Activated naive CD4-positive, alpha-beta T cell treated with anti-CD3 and anti-CD28 coated beads, Interleukin-2, amount 10 ng/mL, durations not matched to agents 7 days and 5 days (primary cell): ENCODE measurements around the gene CRLF2.
"Not testable (repeated sequence)": the region's sequence is repeated elsewhere in the genome, so short reads cannot be mapped to it uniquely, and the experiment has no call there.

Experiments used
- CTCF ChIA-PET: fragments of 350-600 bp; sonication (Branson Sonifier 250); formaldehyde crosslinking; loops from one replicate; lab custom pipeline; 2021; ENCODE audit warnings: antibody characterized with exemption; lab: Charles Lee
- DNase-seq: peaks from one replicate; pipeline ENCODE4 v3.0.0-alpha.2; 2020
- H3K27ac Mint-ChIP-seq: one replicate; pipeline ENCODE4 v1.8.0; 2021; ENCODE audit warnings: mild to moderate bottlenecking, moderate library complexity, mixed read lengths
- H3K27me3 Mint-ChIP-seq: one replicate; pipeline ENCODE4 v1.8.0; 2021; ENCODE audit warnings: mild to moderate bottlenecking, mixed read lengths
- H3K36me3 Mint-ChIP-seq: one replicate; pipeline ENCODE4 v1.8.0; 2021; ENCODE audit warnings: mixed read lengths
- H3K4me1 Mint-ChIP-seq: one replicate; pipeline ENCODE4 v1.8.0; 2021; ENCODE audit warnings: mixed read lengths
- H3K4me3 Mint-ChIP-seq: one replicate; pipeline ENCODE4 v1.8.0; 2021; ENCODE audit warnings: mild to moderate bottlenecking, moderate library complexity, mixed read lengths
- H3K9me3 Mint-ChIP-seq: one replicate; pipeline ENCODE4 v1.8.0; 2021; ENCODE audit warnings: mixed read lengths

Gene CRLF2

DNA sequence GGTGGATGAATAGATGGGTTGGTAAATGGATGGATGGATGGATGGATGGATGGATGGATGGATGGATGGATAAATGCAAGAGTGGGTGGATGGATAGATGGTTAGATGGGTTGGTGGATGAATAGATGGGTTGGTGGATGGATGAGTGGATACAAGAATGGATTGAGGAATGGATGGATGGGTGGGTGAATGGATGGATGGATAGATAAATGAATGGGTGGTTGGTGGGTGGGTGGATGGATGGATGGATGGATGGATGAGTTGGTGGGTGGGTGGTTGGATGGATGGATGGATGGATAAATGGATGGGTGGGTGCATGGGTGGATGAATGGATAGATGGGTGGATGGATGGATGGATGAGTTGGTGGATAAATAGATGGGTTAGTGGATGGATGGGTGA is 13.8 kb upstream of the CRLF2 start:
- peaks cover 1% of the 10 kb centered on the region for H3K36me3 Mint-ChIP-seq
- H3K4me1 Mint-ChIP-seq: peaks cover 6% of the 10 kb centered on the region
- peaks cover 28% of the 10 kb centered on the region for H3K9me3 Mint-ChIP-seq
- DNase-seq: no peak
- H3K27ac Mint-ChIP-seq: no peak overlapping the region
- H3K4me3 Mint-ChIP-seq: no peak overlapping the region
- peaks cover 19% of the 10 kb centered on the region for H3K27me3 Mint-ChIP-seq
- CTCF ChIA-PET: no interaction called here

DNA sequence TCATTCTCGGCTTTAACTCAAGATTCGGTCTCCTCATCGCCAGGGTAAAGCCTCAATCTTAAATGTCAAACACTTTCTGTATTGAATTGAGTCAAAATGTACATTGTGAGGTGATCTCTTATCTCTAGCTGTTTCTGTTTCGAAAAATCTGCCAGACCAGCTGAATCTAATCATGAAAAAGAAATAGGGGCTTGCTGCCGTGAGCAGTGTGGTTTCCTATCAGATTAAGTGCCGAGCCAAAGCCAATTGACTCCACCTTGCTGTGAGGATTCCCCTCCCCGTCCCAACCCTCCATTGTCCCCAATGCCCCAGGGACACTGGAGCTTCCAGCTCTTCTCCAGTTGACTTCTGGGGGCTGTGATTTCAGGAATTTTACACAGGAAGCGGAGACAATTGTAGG is 12.5 kb upstream of the CRLF2 start:
- CTCF ChIA-PET: no interaction called here
- peak; percentile 45 for DNase-seq
- Mint-ChIP-seq H3K36me3 (peaks cover 1% of the 10 kb centered on the region), H3K27ac (no peak overlapping the region), H3K4me3 (no peak overlapping the region), H3K4me1 (peaks cover 6% of the 10 kb centered on the region), H3K27me3 (peaks cover 18% of the 10 kb centered on the region), H3K9me3 (peaks cover 28% of the 10 kb centered on the region)

DNA sequence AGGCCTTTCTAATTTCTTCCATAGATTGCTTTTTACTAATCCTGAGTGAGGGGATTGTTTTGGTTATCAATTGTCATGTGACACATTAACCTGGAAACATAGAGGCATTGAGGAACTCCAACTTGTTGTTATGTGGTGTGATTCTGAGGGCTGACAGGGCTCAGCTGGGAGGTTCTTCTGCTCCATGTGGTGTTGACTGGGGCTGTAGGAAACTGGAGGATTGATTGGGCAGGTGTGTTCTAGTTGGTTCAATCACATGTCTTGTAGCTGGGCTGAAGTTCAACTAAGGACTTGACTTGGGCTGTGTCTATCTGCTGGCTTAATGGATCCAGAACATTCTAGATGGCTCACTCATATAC is 10.8 kb upstream of the CRLF2 start:
- no peak overlapping the region for H3K27ac Mint-ChIP-seq
- no peak for DNase-seq
- H3K36me3 Mint-ChIP-seq: peaks cover 1% of the 10 kb centered on the region
- CTCF ChIA-PET: no interaction called here
- peaks cover 11% of the 10 kb centered on the region for H3K27me3 Mint-ChIP-seq
- peaks cover 6% of the 10 kb centered on the region for H3K4me1 Mint-ChIP-seq
- peaks cover 28% of the 10 kb centered on the region for H3K9me3 Mint-ChIP-seq
- no peak overlapping the region for H3K4me3 Mint-ChIP-seq

DNA sequence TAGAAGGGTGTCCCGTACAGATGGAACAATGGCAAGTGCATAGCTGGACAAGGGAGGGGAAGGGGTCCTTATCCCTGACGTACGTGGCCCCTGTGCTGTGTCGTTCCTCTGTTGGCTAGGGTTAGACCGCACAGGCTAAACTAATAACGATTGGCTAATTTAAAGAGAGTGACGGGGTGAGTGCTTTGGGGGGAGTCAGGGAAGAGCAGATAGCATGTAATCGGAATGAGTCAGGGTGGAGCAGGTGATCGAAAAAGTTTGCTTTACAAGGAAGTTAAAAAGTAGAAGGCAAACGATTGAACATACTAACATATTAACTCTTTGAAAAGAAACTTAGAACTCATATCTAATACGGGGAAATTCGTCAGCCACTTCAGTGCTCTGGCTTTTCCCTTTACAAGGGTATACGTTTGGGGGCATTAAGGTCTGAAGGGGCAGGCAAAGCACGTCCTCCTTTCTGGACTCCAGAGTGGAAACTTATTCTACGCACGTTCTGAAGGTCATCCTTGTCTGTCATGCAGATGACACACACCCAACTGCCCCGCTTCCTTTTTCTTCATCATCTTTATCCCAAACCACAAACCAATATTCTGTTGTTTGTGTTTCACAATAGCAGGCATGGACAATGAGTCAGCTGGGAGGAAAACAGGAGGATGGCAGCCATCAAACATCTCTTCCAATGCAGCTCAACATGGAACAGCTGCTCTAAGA is 10.2 kb upstream of the CRLF2 start:
- no peak for DNase-seq
- Mint-ChIP-seq H3K9me3 (peaks cover 27% of the 10 kb centered on the region), H3K36me3 (peaks cover 1% of the 10 kb centered on the region), H3K27me3 (peaks cover 11% of the 10 kb centered on the region), H3K4me1 (peaks cover 6% of the 10 kb centered on the region), H3K4me3 (no peak overlapping the region), H3K27ac (no peak overlapping the region)
- CTCF ChIA-PET: no interaction called here

DNA sequence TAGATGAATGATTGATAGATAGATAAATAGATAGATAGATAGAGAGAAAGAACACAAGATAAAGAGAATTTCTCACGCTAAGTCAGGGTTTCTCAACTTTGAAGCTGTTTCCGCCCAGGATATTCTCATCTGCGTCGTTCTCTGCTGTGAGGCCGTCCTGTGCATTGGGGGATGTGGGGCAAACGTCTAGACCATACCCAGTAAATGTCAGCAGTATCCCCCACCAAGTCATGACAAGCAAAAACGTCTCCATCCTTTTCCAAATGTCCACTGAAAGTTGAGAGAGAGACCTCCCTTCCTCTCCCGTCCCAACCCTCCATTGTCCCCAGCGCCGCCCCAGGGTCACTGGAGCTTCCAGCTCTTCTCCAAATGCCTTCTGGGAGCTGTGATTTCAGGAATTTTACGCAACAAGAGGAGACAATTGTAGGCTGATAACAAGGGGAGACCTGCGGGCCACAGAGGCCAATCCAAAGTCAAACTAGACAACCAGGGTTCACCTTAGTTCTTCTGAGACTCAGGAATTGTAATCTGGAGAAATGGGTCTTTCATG is 8.9 kb upstream of the CRLF2 start:
- no peak for DNase-seq
- peaks cover 15% of the 10 kb centered on the region for H3K9me3 Mint-ChIP-seq
- H3K4me3 Mint-ChIP-seq: no peak overlapping the region
- H3K27me3 Mint-ChIP-seq: peaks cover 3% of the 10 kb centered on the region
- peaks cover 6% of the 10 kb centered on the region for H3K4me1 Mint-ChIP-seq
- H3K36me3 Mint-ChIP-seq: peaks cover 1% of the 10 kb centered on the region
- CTCF ChIA-PET: no interaction called here
- H3K27ac Mint-ChIP-seq: no peak overlapping the region

DNA sequence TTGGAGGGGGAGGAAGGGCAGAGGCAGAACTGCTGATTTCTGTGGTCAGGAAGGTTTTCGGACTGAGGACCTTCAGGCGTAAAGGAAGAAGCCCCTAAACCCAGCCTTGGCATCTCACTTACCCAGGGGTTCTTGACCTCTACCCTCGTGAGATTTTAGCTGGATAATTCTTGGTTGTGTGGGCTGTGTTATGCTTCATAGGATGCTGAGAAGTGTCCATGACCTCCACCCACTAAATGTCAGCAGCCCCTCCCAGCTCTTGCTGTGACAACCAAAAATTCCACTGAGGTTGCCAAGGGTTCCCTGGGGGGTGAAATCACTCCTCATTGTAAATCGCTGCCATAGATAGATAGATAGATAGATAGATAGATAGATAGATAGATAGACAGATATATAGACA is 5.8 kb upstream of the CRLF2 start:
- CTCF ChIA-PET: no interaction called here
- peaks cover 11% of the 10 kb centered on the region for H3K4me1 Mint-ChIP-seq
- DNase-seq: no peak
- H3K4me3 Mint-ChIP-seq: no peak overlapping the region
- peaks cover 17% of the 10 kb centered on the region for H3K27me3 Mint-ChIP-seq
- no peak overlapping the region for H3K27ac Mint-ChIP-seq
- H3K36me3 Mint-ChIP-seq: peaks cover 1% of the 10 kb centered on the region
- H3K9me3 Mint-ChIP-seq: peaks cover 7% of the 10 kb centered on the region

DNA sequence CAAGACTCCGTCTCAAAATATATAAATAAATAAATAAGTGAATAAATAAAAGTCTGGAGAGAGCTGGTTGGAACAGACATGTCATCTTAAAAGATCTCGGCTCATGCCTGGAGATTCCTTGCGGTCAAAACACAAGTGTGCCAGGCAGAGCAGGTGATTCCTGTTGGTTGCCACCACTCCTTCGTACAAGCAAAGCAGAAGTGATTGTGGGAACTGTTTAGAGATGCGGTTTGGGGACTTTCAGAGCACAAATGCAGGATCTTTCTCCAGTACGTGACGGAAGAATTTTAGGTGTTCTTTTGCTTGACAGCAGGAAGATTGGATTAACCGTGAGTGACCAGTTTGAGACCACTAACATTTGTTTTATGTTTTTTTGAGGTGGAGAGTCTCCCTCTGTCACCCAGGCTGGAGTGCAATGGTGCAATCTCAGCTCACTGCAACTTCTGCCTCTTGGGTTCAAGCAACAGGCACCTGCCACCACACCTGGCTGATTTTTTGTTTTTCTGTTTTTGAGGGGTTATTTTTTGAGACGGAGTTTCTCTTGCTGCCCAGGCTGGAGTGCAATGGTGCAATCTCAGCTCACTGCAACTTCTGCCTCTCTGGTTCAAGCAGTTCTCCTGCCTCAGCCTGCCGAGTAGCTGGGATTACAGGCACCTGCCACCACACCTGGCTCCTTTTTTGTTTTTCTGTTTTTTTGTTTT is 2.8 kb upstream of the CRLF2 start:
- peaks cover 4% of the 10 kb centered on the region for H3K36me3 Mint-ChIP-seq
- peaks cover 9% of the 10 kb centered on the region for H3K9me3 Mint-ChIP-seq
- peaks cover 27% of the 10 kb centered on the region for H3K4me1 Mint-ChIP-seq
- no peak overlapping the region for H3K4me3 Mint-ChIP-seq
- no peak overlapping the region for H3K27ac Mint-ChIP-seq
- H3K27me3 Mint-ChIP-seq: peaks cover 25% of the 10 kb centered on the region
- CTCF ChIA-PET: no interaction called here
- DNase-seq: no peak

DNA sequence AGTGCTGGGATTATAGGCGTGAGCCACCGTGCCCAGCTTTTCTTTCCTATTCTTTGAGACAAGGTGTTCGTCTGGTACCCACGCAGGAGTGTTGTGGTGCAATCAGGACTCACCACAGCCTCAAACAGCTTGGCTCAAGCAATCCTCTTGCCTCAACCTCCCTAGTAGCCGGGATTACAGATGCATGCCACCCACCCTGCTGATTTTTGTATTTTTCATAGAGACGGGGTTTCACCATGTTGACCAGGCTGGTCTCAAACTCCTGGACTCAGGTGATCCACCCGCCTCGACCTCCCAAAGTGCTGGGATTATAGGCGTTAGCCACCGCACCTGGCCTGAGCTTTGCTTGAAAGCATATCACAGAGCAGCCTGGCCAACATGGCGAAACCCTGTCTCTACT is 1.5 kb upstream of the CRLF2 start:
- H3K4me3 Mint-ChIP-seq: no peak overlapping the region
- H3K27ac Mint-ChIP-seq: peak overlapping the region; percentile 37
- CTCF ChIA-PET: no interaction called here
- H3K36me3 Mint-ChIP-seq: peaks cover 4% of the 10 kb centered on the region
- DNase-seq: no peak
- H3K27me3 Mint-ChIP-seq: peaks cover 33% of the 10 kb centered on the region
- H3K9me3 Mint-ChIP-seq: peaks cover 11% of the 10 kb centered on the region
- H3K4me1 Mint-ChIP-seq: peaks cover 36% of the 10 kb centered on the region

DNA sequence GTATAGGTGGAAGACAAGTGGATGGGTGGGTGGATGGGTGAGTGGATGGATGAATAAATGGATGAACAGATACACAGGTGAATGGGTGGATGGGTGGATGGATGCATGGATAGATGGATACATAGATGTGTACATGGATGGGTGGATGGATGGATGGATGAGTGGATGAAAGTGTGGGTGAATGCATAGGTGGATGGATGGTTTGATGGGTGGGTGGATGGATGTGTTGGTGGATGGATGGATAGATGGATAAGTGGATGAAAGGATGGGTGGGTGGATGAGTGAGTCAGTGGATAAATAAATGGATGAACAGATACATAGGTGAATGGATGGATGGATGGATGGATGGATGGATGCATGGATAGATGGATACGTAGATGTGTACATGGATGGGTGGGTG is 1.6 kb downstream of the CRLF2 start:
- CTCF ChIA-PET: no interaction called here
- H3K4me3 Mint-ChIP-seq: no peak overlapping the region
- DNase-seq: no peak
- peaks cover 33% of the 10 kb centered on the region for H3K27me3 Mint-ChIP-seq
- peaks cover 61% of the 10 kb centered on the region for H3K4me1 Mint-ChIP-seq
- peaks cover 7% of the 10 kb centered on the region for H3K36me3 Mint-ChIP-seq
- no peak overlapping the region for H3K27ac Mint-ChIP-seq
- peaks cover 11% of the 10 kb centered on the region for H3K9me3 Mint-ChIP-seq

DNA sequence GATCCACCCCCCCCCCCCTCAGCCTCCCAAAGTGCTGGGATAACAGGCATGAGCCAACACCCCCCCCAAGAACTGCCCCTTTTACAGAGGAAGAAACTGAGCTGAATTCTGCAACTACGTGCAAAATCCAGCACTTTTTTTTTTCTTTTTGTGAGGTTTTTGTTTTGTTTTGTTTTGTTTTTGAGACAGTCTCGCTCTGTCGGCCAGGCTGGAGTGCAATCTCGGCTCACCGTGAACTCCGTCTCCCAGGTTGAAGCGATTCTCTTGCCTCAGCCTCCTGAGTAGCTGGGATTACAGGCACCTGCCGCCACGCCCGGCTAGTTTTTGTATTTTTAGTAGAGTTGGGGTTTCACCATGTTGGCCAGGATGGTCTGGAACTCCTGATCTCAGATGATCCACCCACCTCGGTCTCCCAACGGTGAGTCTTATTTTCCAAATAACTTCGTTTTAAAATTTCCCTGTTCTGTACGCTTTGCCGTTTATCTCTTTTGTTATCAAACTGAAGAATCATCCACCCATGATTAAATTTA is 4.9 kb downstream of the CRLF2 start:
- Mint-ChIP-seq H3K4me1 (peaks cover 53% of the 10 kb centered on the region), H3K9me3 (peaks cover 11% of the 10 kb centered on the region), H3K27ac (peak overlapping the region; percentile 81), H3K27me3 (peaks cover 15% of the 10 kb centered on the region), H3K4me3 (no peak overlapping the region), H3K36me3 (peaks cover 7% of the 10 kb centered on the region)
- no peak for DNase-seq
- CTCF ChIA-PET: no interaction called here

DNA sequence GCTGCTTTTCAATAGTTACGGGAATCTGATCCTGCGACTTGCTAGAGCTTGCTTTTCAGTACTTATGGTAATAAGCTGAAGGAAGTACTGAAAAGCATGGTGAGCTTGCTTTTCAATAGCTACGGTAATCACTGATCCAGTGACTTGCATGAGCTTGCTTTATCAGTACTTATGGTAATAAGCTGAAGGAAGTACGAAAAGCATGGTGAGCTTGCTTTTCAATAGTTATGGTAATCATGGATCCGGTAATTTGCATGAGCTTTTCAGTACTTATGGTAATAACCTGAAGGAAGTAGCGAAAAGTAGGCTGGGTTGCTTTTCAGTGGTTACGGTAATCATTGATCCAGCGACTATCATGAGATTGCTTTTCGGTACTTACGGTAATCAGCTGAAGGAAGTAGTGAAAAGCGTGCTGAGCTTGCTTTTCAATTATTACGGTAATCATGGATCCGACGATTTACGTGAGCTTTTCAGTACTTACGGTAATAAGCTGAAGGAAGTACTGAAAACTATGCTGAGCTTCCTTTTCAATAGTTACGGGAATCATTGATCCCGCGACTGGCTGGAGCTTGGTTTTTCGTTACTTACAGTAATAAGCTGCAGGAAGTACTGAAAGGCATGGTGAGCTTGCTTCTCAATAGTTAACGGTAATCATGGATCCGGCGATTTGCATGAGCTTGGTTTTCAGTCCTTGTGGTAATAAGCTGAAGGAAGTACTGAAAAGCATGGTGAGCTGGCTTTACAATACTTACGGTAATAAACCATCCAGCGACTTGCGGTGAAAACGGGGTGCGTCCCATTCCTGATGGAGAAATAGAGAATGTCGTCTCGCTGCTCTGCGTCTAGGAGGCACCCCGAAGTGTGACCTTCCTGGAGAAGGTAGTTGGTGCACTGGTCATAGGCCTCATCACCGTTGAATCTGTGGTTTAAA is 6.5 kb downstream of the CRLF2 start:
- peaks cover 6% of the 10 kb centered on the region for H3K9me3 Mint-ChIP-seq
- H3K4me1 Mint-ChIP-seq: peaks cover 44% of the 10 kb centered on the region
- peak overlapping the region; percentile 46 for H3K27ac Mint-ChIP-seq
- H3K4me3 Mint-ChIP-seq: peak overlapping the region; percentile 68
- peak; percentile 45 for DNase-seq
- CTCF ChIA-PET: no interaction called here
- H3K27me3 Mint-ChIP-seq: peaks cover 12% of the 10 kb centered on the region
- peaks cover 7% of the 10 kb centered on the region for H3K36me3 Mint-ChIP-seq

DNA sequence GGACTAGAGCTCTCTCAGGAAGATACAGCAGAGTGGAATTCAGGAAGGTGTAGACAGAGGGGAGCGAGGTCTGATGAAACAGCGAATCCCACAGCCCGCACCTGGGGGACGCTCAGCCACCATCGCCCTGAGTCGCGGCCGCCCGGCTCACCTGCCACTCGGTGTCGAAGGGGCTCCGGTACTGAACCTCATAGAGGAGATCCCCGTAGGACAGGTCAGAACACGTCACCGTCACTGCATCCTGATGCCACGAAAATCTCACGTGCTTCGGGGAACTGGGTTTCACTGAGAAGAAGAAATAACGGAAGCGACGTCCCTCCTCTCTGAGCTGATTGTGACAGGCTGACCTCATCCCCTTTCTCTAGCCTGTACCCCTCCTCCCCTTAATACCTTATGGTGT is 10.2 kb downstream of the CRLF2 start:
- H3K27me3 Mint-ChIP-seq: no peaks in the 10 kb centered on the region
- DNase-seq: no peak
- H3K4me1 Mint-ChIP-seq: peaks cover 14% of the 10 kb centered on the region
- no peak overlapping the region for H3K27ac Mint-ChIP-seq
- H3K9me3 Mint-ChIP-seq: no peaks in the 10 kb centered on the region
- CTCF ChIA-PET: no interaction called here
- no peak overlapping the region for H3K4me3 Mint-ChIP-seq
- H3K36me3 Mint-ChIP-seq: no peaks in the 10 kb centered on the region

DNA sequence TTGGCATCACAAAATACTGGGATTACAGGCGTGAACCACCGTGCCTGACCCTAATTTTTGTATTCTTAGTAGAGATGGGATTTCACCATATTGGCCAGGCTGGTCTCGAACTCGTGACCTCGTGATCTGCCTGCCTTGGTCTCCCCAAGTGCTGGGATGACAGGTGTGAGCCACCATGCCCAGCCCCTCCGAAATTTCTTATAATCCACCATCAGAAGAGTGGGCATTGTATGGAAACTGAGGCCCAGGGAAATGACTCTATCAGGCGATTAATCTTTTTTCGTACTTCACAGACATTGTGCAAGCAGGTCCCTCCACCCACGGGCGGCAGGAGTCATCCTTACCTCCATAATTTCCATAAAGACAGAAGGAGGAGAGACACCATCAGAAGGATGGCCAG is 16.0 kb downstream of the CRLF2 start:
- CTCF ChIA-PET: no interaction called here
- Mint-ChIP-seq H3K27me3 (no peaks in the 10 kb centered on the region), H3K9me3 (peaks cover 1% of the 10 kb centered on the region), H3K4me1 (no peaks in the 10 kb centered on the region), H3K27ac (no peak overlapping the region), H3K36me3 (no peaks in the 10 kb centered on the region), H3K4me3 (no peak overlapping the region)
- DNase-seq: no peak

DNA sequence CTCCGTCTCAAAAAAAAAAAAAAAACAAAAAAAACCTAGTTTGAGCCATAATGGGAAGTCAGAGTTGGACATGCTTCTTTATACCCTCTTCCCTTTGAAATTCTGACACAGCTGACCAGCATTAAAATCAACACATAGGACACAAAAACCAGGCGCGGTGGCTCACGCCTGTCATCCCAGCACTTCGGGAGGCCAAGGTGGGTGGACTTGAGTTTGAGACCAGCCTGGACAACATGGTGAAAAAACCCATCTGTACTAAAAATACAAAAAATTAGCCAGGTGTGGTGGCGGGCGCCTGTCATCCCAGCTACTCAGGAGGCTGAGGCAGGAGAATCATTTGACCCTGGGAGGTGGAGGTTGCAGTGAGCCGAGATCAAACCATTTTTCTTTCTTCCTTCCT is 20.3 kb downstream of the CRLF2 start:
- CTCF ChIA-PET, H3K27me3 Mint-ChIP-seq, H3K27ac Mint-ChIP-seq, H3K36me3 Mint-ChIP-seq, H3K4me1 Mint-ChIP-seq, H3K4me3 Mint-ChIP-seq, H3K9me3 Mint-ChIP-seq, DNase-seq: not testable (repeated sequence)
